SK-N-SH (cell line): ENCODE measurements around the gene ANKH. TPM values are rescaled to one million over a fixed set of nuclear protein-coding genes. Genes with fewer than 3 reads are reported as not detected.

Source experiments
- CTCF ChIA-PET: fragments of 300-600, 350-600 bp; formaldehyde crosslinking; extraction: SDS; loops from one replicate; lab custom pipeline; 2021; lab: Yijun Ruan, JAX
- POLR2A ChIA-PET: fragments of 350-600 bp; sonication (Branson Sonifier 250); formaldehyde crosslinking; extraction: SDS; loops from one replicate; lab custom pipeline; 2020; ENCODE audit warnings: antibody characterized with exemption, inconsistent platforms; lab: Yijun Ruan, JAX
- DNase-seq: peaks from one replicate; pipeline ENCODE4 v3.0.0; 2012
- H2AFZ ChIP-seq: fragments of 200-600 bp; sonication (generic); 2 replicates; pipeline ENCODE4 v1.8.1; 2016; ENCODE audit warnings: antibody characterized with exemption, mild to moderate bottlenecking, low read depth
- H3F3A ChIP-seq: fragments of 200-600 bp; sonication (generic); replicated peaks from 2 replicates; pipeline ENCODE3; 2016; ENCODE audit warnings: antibody characterized with exemption, mild to moderate bottlenecking; ENCODE audit not compliant: insufficient read depth
- H3K27ac ChIP-seq, 2 experiments: fragments of 200-500 bp in 1 of 2; fragments of 200-600 bp in 1 of 2; sonication (Bioruptor generic) in 1 of 2; sonication (generic), shearing (Covaris generic) in 1 of 2; 2 replicates each; pipeline versions ENCODE4 v1.5.1 to v1.6.1; 2014 to 2016; ENCODE audit warnings: low read depth in 2 of 2, inconsistent platforms in 1 of 2, low read length in 1 of 2, mild to moderate bottlenecking in 1 of 2, mixed read lengths in 1 of 2
- H3K27me3 ChIP-seq: fragments of 200-600 bp; sonication (generic), shearing (Covaris generic); 2 replicates; pipeline ENCODE4 v1.6.1; 2016; ENCODE audit warnings: mixed run types; ENCODE audit not compliant: insufficient read depth
- H3K36me3 ChIP-seq, 2 experiments: fragments of 200-500 bp in 1 of 2; fragments of 200-600 bp in 1 of 2; sonication (Bioruptor generic) in 1 of 2; sonication (generic) in 1 of 2; replicated peaks in 1 of 2; 2 replicates each; pipeline versions ENCODE3 to v1.5.1; 2014 to 2016; ENCODE audit warnings: low read length in 1 of 2, mild to moderate bottlenecking in 1 of 2; ENCODE audit not compliant: insufficient read depth in 2 of 2, control insufficient read depth in 1 of 2
- H3K4me1 ChIP-seq, 2 experiments: fragments of 200-500 bp in 1 of 2; fragments of 200-600 bp in 1 of 2; sonication (Bioruptor generic) in 1 of 2; sonication (generic), shearing (Covaris generic) in 1 of 2; 2 replicates each; pipeline versions ENCODE4 v1.5.1 to v1.6.1; 2014 to 2016; ENCODE audit warnings: low read depth in 1 of 2, low read length in 1 of 2, mixed run types in 1 of 2; ENCODE audit not compliant: insufficient read depth in 2 of 2, control insufficient read depth in 1 of 2
- H3K4me2 ChIP-seq: fragments of 200-600 bp; sonication (generic), shearing (Covaris generic); 2 replicates; pipeline ENCODE4 v1.6.1; 2017; ENCODE audit warnings: mixed run types
- H3K4me3 ChIP-seq, 2 experiments: fragments of 200-500 bp in 1 of 2; fragments of 200-600 bp in 1 of 2; sonication (Bioruptor generic) in 1 of 2; sonication (generic), shearing (Covaris generic) in 1 of 2; 2 replicates each; pipeline versions ENCODE4 v1.5.1 to v1.8.1; 2014 to 2016; ENCODE audit warnings: low read depth in 2 of 2, inconsistent platforms in 1 of 2, low read length in 1 of 2, mild to moderate bottlenecking in 1 of 2, mixed read lengths in 1 of 2, moderate library complexity in 1 of 2
- H3K79me2 ChIP-seq: fragments of 200-600 bp; sonication (generic); 2 replicates; pipeline ENCODE4 v1.8.1; 2017; ENCODE audit warnings: mild to moderate bottlenecking; ENCODE audit not compliant: insufficient read depth
- H3K9ac ChIP-seq: fragments of 200-600 bp; sonication (generic); 2 replicates; pipeline ENCODE4 v1.6.1; 2017; ENCODE audit warnings: mixed run types
- H3K9me2 ChIP-seq: fragments of 200-600 bp; sonication (generic); 2 replicates; pipeline ENCODE4 v1.6.1; 2017; ENCODE audit warnings: mixed run types
- H3K9me3 ChIP-seq: fragments of 200-600 bp; sonication (generic); 2 replicates; pipeline ENCODE4 v1.6.1; 2017; ENCODE audit warnings: mixed run types, mild to moderate bottlenecking, moderate library complexity
- H4K20me1 ChIP-seq: fragments of 200-600 bp; sonication (generic); 2 replicates; pipeline ENCODE4 v1.6.1; 2017; ENCODE audit warnings: mild to moderate bottlenecking, mixed run types; ENCODE audit not compliant: insufficient read depth
- CHD2 ChIP-seq: fragments of 150-350 bp; IDR thresholded peaks from 2 replicates; pipeline ENCODE4 v1.6.1; 2018; ENCODE audit warnings: low read length; ENCODE audit not compliant: partially characterized antibody
- CTCF ChIP-seq: fragments of 200-600 bp; sonication (generic); IDR thresholded peaks from 2 replicates; pipeline ENCODE4 v1.6.1; 2017; ENCODE audit warnings: antibody characterized with exemption, mild to moderate bottlenecking, moderate library complexity
- ELF1 ChIP-seq: IDR thresholded peaks from 2 replicates; pipeline ENCODE4 v1.4.0; 2012
- EP300 ChIP-seq, 2 experiments: IDR thresholded peaks; 2 replicates each; pipeline versions ENCODE4 v1.4.0 to v1.6.1; 2012; ENCODE audit warnings: borderline replicate concordance in 1 of 2, low read depth in 1 of 2, low read length in 1 of 2
- FOSL2 ChIP-seq: IDR thresholded peaks from 2 replicates; pipeline ENCODE4 v1.4.0; 2012; ENCODE audit warnings: low read depth, mild to moderate bottlenecking, moderate library complexity, borderline replicate concordance
- GABPA ChIP-seq: IDR thresholded peaks from 2 replicates; pipeline ENCODE4 v1.4.0; 2012; ENCODE audit warnings: low read depth, mild to moderate bottlenecking
- IRF3 ChIP-seq: fragments of 150-350 bp; IDR thresholded peaks from 2 replicates; pipeline ENCODE4 v1.6.1; 2016; ENCODE audit warnings: mild to moderate bottlenecking, low read depth, low read length
- NFIC ChIP-seq: IDR thresholded peaks from 2 replicates; pipeline ENCODE4 v1.4.0; 2012; ENCODE audit warnings: borderline replicate concordance
- PBX3 ChIP-seq: IDR thresholded peaks from 2 replicates; pipeline ENCODE4; 2012
- POLR2AphosphoS5 ChIP-seq: IDR thresholded peaks from 2 replicates; pipeline ENCODE4 v1.6.1; 2012; ENCODE audit warnings: low read depth, low read length
- RAD21 ChIP-seq: IDR thresholded peaks from 2 replicates; pipeline ENCODE4 v1.6.1; 2012; ENCODE audit warnings: mild to moderate bottlenecking, low read length
- RCOR1 ChIP-seq: fragments of 150-350 bp; IDR thresholded peaks from 2 replicates; pipeline ENCODE4 v1.6.1; 2017; ENCODE audit warnings: antibody characterized with exemption, low read length
- RFX5 ChIP-seq: IDR thresholded peaks from 2 replicates; pipeline ENCODE4 v1.6.1; 2012; ENCODE audit warnings: mild to moderate bottlenecking, improper control_type of control experiment, low read length
- SMC3 ChIP-seq: IDR thresholded peaks from 2 replicates; pipeline ENCODE4 v1.6.1; 2012; ENCODE audit warnings: low read depth, low read length, improper control_type of control experiment
- TCF12 ChIP-seq: IDR thresholded peaks from 2 replicates; pipeline ENCODE4 v1.4.0; 2012
- WGBS: methylation state at CpG from one replicate; pipeline ENCODE4 v1.1.6; 2017; ENCODE audit warnings: low lambda C conversion rate; 5-methylcytosine and 5-hydroxymethylcytosine counted together
- polyA plus RNA-seq, 3 experiments: library from polyadenylated mRNA; depleted of rRNA; stranded (reverse); fragments of >200 nt; gene quantifications; 2 replicates each; pipeline ENCODE4 v1.2.3, GENCODE V29; 2012

ANKH gene
- polyA plus RNA-seq, 1 of the 3 experiments (the other 2 are of a cell fraction) = 22.0 TPM

- CTCF ChIA-PET = interaction anchor here (3.5 kb wide), 1 partner anchor 12 kb away, joined by 14 read pairs; no protein-coding TSS in a partner anchor
- POLR2A ChIA-PET = no interaction called here
- no peak overlapping the region; a peak in 1 of 4 replicates for H3K27ac ChIP-seq
- no peak for DNase-seq
- peaks cover 0 to 8% of the 10 kb centered on the region in 2 experiments; a peak in 1 of 4 replicates for H3K4me1 ChIP-seq
- H3K9me2 ChIP-seq = no peaks in the 10 kb centered on the region
- no peak overlapping the region for H2AFZ ChIP-seq
- H3K9ac ChIP-seq = no peak overlapping the region
- no peaks in the 10 kb centered on the region for H4K20me1 ChIP-seq
- H3K36me3 ChIP-seq = peaks cover 27 to 37% of the 10 kb centered on the region in 2 experiments
- no peak overlapping the region for H3K4me2 ChIP-seq
- H3K4me3 ChIP-seq = no peak overlapping the region
- H3K27me3 ChIP-seq = no peaks in the 10 kb centered on the region
- H3F3A ChIP-seq = no peaks in the 10 kb centered on the region
- H3K9me3 ChIP-seq = no peaks in the 10 kb centered on the region
- 95% methylated on average over 6 of the region's 6 CpGs for WGBS
- H3K79me2 ChIP-seq = no peaks in the 10 kb centered on the region
- TF ChIP-seq RAD21 = no peak
- TF ChIP-seq PBX3 = peak; percentile 51
- TF ChIP-seq POLR2AphosphoS5 = no peak
- TF ChIP-seq ELF1 = no peak
- peak; percentile 37; the same call in 1 of the 2 replicates for TF ChIP-seq NFIC
- no peak for TF ChIP-seq RFX5
- TF ChIP-seq SMC3 = no peak
- TF ChIP-seq TCF12 = peak; percentile 16; the same call in 1 of the 2 replicates
- TF ChIP-seq, all 33 proteins: peak for 3
Observed at GRCh38 chr5:14714706-14715105, 156.9 kb downstream of the ANKH start.

- Histone ChIP-seq H4K20me1 (no peaks in the 10 kb centered on the region), H3K9me3 (no peaks in the 10 kb centered on the region), H2AFZ (no peak overlapping the region), H3K9me2 (no peaks in the 10 kb centered on the region), H3F3A (no peaks in the 10 kb centered on the region), H3K36me3 (peaks cover 29 to 42% of the 10 kb centered on the region in 2 experiments), H3K9ac (no peak overlapping the region), H3K4me3 (no peak overlapping the region), H3K79me2 (no peaks in the 10 kb centered on the region), H3K4me1 (peaks cover 0 to 8% of the 10 kb centered on the region in 2 experiments; a peak in 1 of 4 replicates), H3K27me3 (no peaks in the 10 kb centered on the region), H3K4me2 (no peak overlapping the region), H3K27ac (peak overlapping the region in 1 of 2 experiments; percentile 34; a peak in 1 of 4 replicates)
- POLR2A ChIA-PET = no interaction called here
- TF ChIP-seq IRF3 (no peak), RCOR1 (no peak), CHD2 (no peak), EP300 (IDR thresholded peaks at IDR 0.05; ENCODE audit: borderline replicate concordance in 1 of 2, low read depth in 1 of 2, low read length in 1 of 2) (no peak), FOSL2 (no peak), CTCF (no peak), RFX5 (no peak), GABPA (no peak)
- WGBS = 95% methylated on average over 21 of the region's 23 CpGs
- DNase-seq = no peak
- CTCF ChIA-PET = interaction anchor here (0.9 to 3.5 kb wide), 4 partner anchors 8 to 290 kb away, joined by 3 to 14 read pairs (median 3); no protein-coding TSS in a partner anchor
Observed at GRCh38 chr5:14713476-14714390, 157.8 kb downstream of the ANKH start.
